ENCODE results near the gene ZNF736.
A peak's percentile ranks its signal among the peaks of the same experiment; 100 is the strongest.
"Not testable (repeated sequence)": the region's sequence is repeated elsewhere in the genome, so short reads cannot be mapped to it uniquely, and the experiment has no call there.

The ZNF736 gene

GRCh38 chr7:64313740-64314491 is at the start of gene ZNF736:
ZNF736 (plus strand) TSS chr7:64313961; CDS start chr7:64314151, 190 bp downstream.
- peaks cover 10% of the 10 kb centered on the region for H3K36me3 ChIP-seq
- TF ChIP-seq CTCF (IDR thresholded peaks at IDR 0.05; ENCODE audit: low read depth, low read length): no peak
- no peaks in the 10 kb centered on the region for H3K27me3 ChIP-seq (ENCODE audit: insufficient read depth, low read depth, severe bottlenecking)
- peak; percentile 93 for DNase-seq
- H3K27ac ChIP-seq: peak within 1 kb of the TSS; percentile 90
- no peaks in the 10 kb centered on the region for H3K9me3 ChIP-seq (ENCODE audit: severe bottlenecking)
- peak within 1 kb of the TSS; percentile 99 for H3K4me3 ChIP-seq (ENCODE audit: low read depth, low read length)

- peaks cover 15% of the 10 kb centered on the region for H3K9me3 ChIP-seq (ENCODE audit: severe bottlenecking)
Measured at GRCh38 chr7:64266341-64266919, 47.3 kb upstream of the ZNF736 start.

DNA sequence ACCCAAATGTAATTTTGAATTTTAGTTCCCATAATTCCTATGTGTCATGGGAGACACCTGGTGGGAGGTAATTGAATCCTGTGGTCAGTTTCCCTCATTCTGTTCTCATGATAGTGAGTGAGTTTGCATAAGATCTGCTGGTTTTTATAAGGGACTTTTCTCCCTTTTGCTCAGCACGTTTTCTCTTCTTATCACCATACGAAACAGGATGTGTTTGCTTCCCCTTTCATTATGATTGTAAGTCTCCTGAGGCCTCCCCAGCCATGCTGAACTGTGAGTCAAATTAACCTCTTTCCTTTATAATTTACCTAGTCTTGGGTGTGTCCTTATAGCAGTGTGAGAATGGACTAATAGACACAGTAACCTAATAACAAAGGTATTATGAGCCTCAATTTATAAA is 36.1 kb upstream of the ZNF736 start:
- no peak for DNase-seq
- Histone ChIP-seq H3K4me3 (ENCODE audit: low read depth, low read length) (no peak overlapping the region), H3K27ac (no peak overlapping the region), H3K9me3 (ENCODE audit: severe bottlenecking) (peaks cover 4% of the 10 kb centered on the region), H3K27me3 (ENCODE audit: insufficient read depth, low read depth, severe bottlenecking) (no peaks in the 10 kb centered on the region), H3K36me3 (no peaks in the 10 kb centered on the region)
- no peak for TF ChIP-seq CTCF (IDR thresholded peaks at IDR 0.05; ENCODE audit: low read depth, low read length)

More at GRCh38 chr7:64266341-64266919, 47.3 kb upstream of the ZNF736 start:
- no peak overlapping the region for H3K4me3 ChIP-seq (ENCODE audit: low read depth, low read length)
- TF ChIP-seq CTCF (IDR thresholded peaks at IDR 0.05; ENCODE audit: low read depth, low read length): no peak
- no peak for DNase-seq
- H3K27me3 ChIP-seq (ENCODE audit: insufficient read depth, low read depth, severe bottlenecking): no peaks in the 10 kb centered on the region
- no peak overlapping the region for H3K27ac ChIP-seq
- no peaks in the 10 kb centered on the region for H3K36me3 ChIP-seq

GRCh38 chr7:64294701-64295420 is 18.9 kb upstream of the ZNF736 start:
- no peak overlapping the region for H3K4me3 ChIP-seq (ENCODE audit: low read depth, low read length)
- H3K36me3 ChIP-seq: no peaks in the 10 kb centered on the region
- H3K27ac ChIP-seq: no peak overlapping the region
- no peak for DNase-seq
- no peaks in the 10 kb centered on the region for H3K9me3 ChIP-seq (ENCODE audit: severe bottlenecking)
- H3K27me3 ChIP-seq (ENCODE audit: insufficient read depth, low read depth, severe bottlenecking): no peaks in the 10 kb centered on the region
- no peak for TF ChIP-seq CTCF (IDR thresholded peaks at IDR 0.05; ENCODE audit: low read depth, low read length)

DNA sequence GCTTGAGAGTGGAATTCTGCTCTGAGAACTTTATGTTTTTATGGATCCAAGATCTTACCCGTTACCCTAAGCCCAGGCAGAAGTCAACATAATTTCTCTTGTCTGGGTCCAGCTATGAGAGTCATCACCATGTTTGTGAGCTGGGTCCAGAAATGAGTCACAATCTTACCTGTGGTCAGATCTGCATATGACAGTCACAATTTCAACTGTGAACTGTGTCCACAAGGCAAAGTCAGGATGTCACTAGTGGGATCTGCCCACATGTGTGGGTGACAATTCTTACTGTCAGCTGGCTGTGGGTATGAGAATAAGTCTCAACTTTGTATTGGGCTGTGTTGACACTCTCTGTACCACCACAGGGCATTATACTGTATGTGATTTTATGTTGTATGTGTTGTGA is 16.3 kb upstream of the ZNF736 start:
- not testable (repeated sequence) for H3K36me3 ChIP-seq; H3K9me3 ChIP-seq (ENCODE audit: severe bottlenecking); H3K27ac ChIP-seq; H3K27me3 ChIP-seq (ENCODE audit: insufficient read depth, low read depth, severe bottlenecking); DNase-seq; H3K4me3 ChIP-seq (ENCODE audit: low read depth, low read length)

Data from WERI-Rb-1 (cell line).